Immature natural killer cell (primary cell): Measurements from ENCODE around the gene TCF4. TPM values are rescaled to one million over a fixed set of nuclear protein-coding genes. Genes with fewer than 3 reads are reported as not detected.

Source experiments
- DNase-seq, 3 donors: peaks; one replicate each; pipeline ENCODE4 v3.0.0; 2022; ENCODE audit warnings: mixed read lengths in 1 of 3
- H3K27ac Mint-ChIP-seq, 6 donors: one replicate each; pipeline ENCODE4 v1.8.0; 2020; ENCODE audit warnings: mixed read lengths in 6 of 6, mild to moderate bottlenecking in 5 of 6, inconsistent platforms in 4 of 6, moderate library complexity in 3 of 6
- H3K27me3 Mint-ChIP-seq, 3 donors: one replicate each; pipeline ENCODE4 v1.8.0; 2020 to 2021; ENCODE audit warnings: low read depth in 3 of 3, mild to moderate bottlenecking in 3 of 3, mixed read lengths in 3 of 3, moderate library complexity in 3 of 3, inconsistent platforms in 1 of 3
- H3K36me3 Mint-ChIP-seq, 3 donors: one replicate each; pipeline ENCODE4 v1.8.0; 2020; ENCODE audit warnings: mixed read lengths in 3 of 3, inconsistent platforms in 2 of 3, mild to moderate bottlenecking in 2 of 3
- H3K4me1 Mint-ChIP-seq, 2 donors: one replicate each; pipeline ENCODE4 v1.8.0; 2020; ENCODE audit warnings: inconsistent platforms in 2 of 2, mild to moderate bottlenecking in 2 of 2, mixed read lengths in 2 of 2, moderate library complexity in 1 of 2
- H3K4me3 Mint-ChIP-seq, 5 donors: one replicate each; pipeline ENCODE4 v1.8.0; 2020; ENCODE audit warnings: mild to moderate bottlenecking in 5 of 5, mixed read lengths in 5 of 5, inconsistent platforms in 3 of 5, moderate library complexity in 3 of 5
- H3K9me3 Mint-ChIP-seq, 6 donors: one replicate each; pipeline ENCODE4 v1.8.0; 2020; ENCODE audit warnings: mild to moderate bottlenecking in 6 of 6, mixed read lengths in 6 of 6, inconsistent platforms in 4 of 6, moderate library complexity in 3 of 6
- polyA plus RNA-seq, 3 donors: library from polyadenylated mRNA; unstranded; fragments of 300-500 nt; fragmentation: Illumina TruSeq; gene quantifications; one replicate each; pipeline ENCODE4 v1.2.3, GENCODE V29; 2021

Gene TCF4
- polyA plus RNA-seq: 10 to 100 TPM in 2 of 3 donors, 1 to 10 TPM in 1; 7.7 to 28.0 (median 17.6) TPM

GRCh38 chr18:55588111-55588869 lies at the start of gene TCF4:
TCF4 (minus strand) TSS chr18:55588192; CDS start chr18:55587116, 1,076 bp downstream.
- peak; percentile 45 to 59 (median 58) for DNase-seq
- H3K4me3 Mint-ChIP-seq: peak within 1 kb of the TSS; percentile 92 to 99 (median 97)
- peak within 1 kb of the TSS; percentile 80 to 92 (median 86) for H3K27ac Mint-ChIP-seq
- H3K36me3 Mint-ChIP-seq: peaks cover 0 to 3% (median 0%) of the 10 kb centered on the region in 3 donors
- peaks cover 12 to 31% (median 21%) of the 10 kb centered on the region in 3 donors for H3K27me3 Mint-ChIP-seq
- peaks cover 37 to 51% of the 10 kb centered on the region in 2 donors for H3K4me1 Mint-ChIP-seq
- H3K9me3 Mint-ChIP-seq: peaks cover 0 to 5% (median 0%) of the 10 kb centered on the region in 6 donors

GRCh38 chr18:55637204-55637603 lies 49.2 kb upstream of the TCF4 start:
- peaks cover 0 to 3% (median 0%) of the 10 kb centered on the region in 3 donors for H3K36me3 Mint-ChIP-seq
- no peak overlapping the region for H3K27ac Mint-ChIP-seq

GRCh38 chr18:55635439-55635838 lies 47.4 kb upstream of the TCF4 start:
- H3K27ac Mint-ChIP-seq: no peak overlapping the region
- H3K36me3 Mint-ChIP-seq: no peaks in the 10 kb centered on the region
- H3K4me1 Mint-ChIP-seq: no peaks in the 10 kb centered on the region
- peaks cover 0 to 3% (median 0%) of the 10 kb centered on the region in 6 donors for H3K9me3 Mint-ChIP-seq
- DNase-seq: no peak
- no peaks in the 10 kb centered on the region for H3K27me3 Mint-ChIP-seq
- no peak overlapping the region for H3K4me3 Mint-ChIP-seq

More at GRCh38 chr18:55637204-55637603, 49.2 kb upstream of the TCF4 start:
- no peaks in the 10 kb centered on the region for H3K4me1 Mint-ChIP-seq
- DNase-seq: no peak
- H3K4me3 Mint-ChIP-seq: no peak overlapping the region
- H3K27me3 Mint-ChIP-seq: peaks cover 0 to 3% (median 0%) of the 10 kb centered on the region in 3 donors
- H3K9me3 Mint-ChIP-seq: peaks cover 0 to 14% (median 3%) of the 10 kb centered on the region in 6 donors

DNA sequence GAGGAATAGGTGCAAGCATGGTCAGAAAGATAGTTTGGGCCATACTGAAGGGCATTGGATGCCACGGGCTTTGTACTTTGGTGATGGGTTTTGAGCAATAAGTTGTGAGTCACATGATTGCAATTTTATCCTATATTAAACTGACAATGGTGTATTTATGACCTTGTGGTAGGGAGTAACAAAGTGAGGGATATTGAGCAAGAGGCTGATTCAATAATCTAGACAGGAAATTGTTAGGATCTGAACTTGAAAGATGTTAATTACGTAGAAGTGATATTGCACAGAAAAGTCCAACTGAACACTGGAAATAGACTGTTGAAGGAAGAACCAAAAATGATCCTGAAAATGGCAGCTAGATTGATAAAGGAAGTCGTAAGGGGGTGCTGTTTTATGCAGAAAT lies 46.6 kb upstream of the TCF4 start:
- no peaks in the 10 kb centered on the region for H3K4me1 Mint-ChIP-seq
- no peaks in the 10 kb centered on the region for H3K27me3 Mint-ChIP-seq
- no peaks in the 10 kb centered on the region for H3K36me3 Mint-ChIP-seq
- H3K4me3 Mint-ChIP-seq: no peak overlapping the region
- no peak for DNase-seq
- peaks cover 0 to 3% (median 0%) of the 10 kb centered on the region in 6 donors for H3K9me3 Mint-ChIP-seq
- H3K27ac Mint-ChIP-seq: no peak overlapping the region

- Mint-ChIP-seq H3K4me3 (no peak overlapping the region), H3K27me3 (no peaks in the 10 kb centered on the region), H3K9me3 (peaks cover 0 to 3% (median 0%) of the 10 kb centered on the region in 6 donors), H3K36me3 (no peaks in the 10 kb centered on the region), H3K27ac (no peak overlapping the region), H3K4me1 (no peaks in the 10 kb centered on the region)
- DNase-seq: no peak
Observed at GRCh38 chr18:55633032-55633431, 45.0 kb upstream of the TCF4 start.

- Mint-ChIP-seq H3K36me3 (no peaks in the 10 kb centered on the region), H3K27ac (no peak overlapping the region), H3K4me3 (no peak overlapping the region), H3K27me3 (no peaks in the 10 kb centered on the region), H3K4me1 (no peaks in the 10 kb centered on the region), H3K9me3 (peaks cover 0 to 3% (median 0%) of the 10 kb centered on the region in 6 donors)
- no peak for DNase-seq
Observed at GRCh38 chr18:55629133-55629532, 41.1 kb upstream of the TCF4 start.

DNA sequence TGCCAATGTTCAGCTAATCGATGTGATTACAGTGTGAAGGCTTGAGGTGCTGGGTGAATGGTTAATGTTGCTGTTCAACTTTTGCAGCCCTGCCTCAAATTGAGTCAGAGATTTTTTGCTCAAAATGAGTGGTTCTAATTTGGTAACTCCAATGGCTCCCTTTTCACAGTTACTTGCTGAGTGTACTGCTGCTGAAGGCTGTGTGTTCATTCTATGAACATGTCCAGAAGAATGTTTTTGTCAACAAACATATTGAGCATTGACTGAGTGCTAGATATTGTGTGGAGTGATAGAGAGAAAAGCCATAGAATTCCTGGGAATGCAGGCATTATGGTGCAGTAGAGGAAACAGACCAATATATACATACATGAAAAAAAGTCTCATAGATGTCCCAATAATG lies 39.0 kb upstream of the TCF4 start:
- Mint-ChIP-seq H3K4me1 (no peaks in the 10 kb centered on the region), H3K36me3 (no peaks in the 10 kb centered on the region), H3K9me3 (no peaks in the 10 kb centered on the region), H3K27me3 (peaks cover 0 to 2% (median 1%) of the 10 kb centered on the region in 3 donors), H3K4me3 (no peak overlapping the region), H3K27ac (no peak overlapping the region)
- DNase-seq: no peak

DNA sequence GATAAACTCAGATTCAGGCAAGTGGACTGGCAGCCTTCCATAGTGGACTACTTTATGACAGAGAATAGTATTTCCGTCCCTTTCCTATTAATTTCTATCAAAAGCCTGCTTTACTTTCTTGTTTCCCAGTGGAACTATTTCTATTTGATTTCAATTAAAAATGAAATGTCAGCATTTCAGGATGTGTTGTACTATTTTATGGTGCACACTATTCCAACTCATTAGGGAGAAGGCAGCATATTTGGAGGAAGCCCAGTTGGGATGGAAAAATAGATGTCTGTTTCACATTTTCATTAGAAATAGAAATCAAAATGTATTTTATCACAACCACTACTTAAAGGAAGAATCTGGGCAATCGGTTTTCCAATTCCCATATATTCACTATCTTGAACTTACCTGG lies 37.9 kb upstream of the TCF4 start:
- no peaks in the 10 kb centered on the region for H3K4me1 Mint-ChIP-seq
- no peaks in the 10 kb centered on the region for H3K36me3 Mint-ChIP-seq
- H3K4me3 Mint-ChIP-seq: no peak overlapping the region
- DNase-seq: no peak
- no peak overlapping the region for H3K27ac Mint-ChIP-seq
- H3K9me3 Mint-ChIP-seq: no peaks in the 10 kb centered on the region
- H3K27me3 Mint-ChIP-seq: peaks cover 0 to 3% (median 2%) of the 10 kb centered on the region in 3 donors

DNA sequence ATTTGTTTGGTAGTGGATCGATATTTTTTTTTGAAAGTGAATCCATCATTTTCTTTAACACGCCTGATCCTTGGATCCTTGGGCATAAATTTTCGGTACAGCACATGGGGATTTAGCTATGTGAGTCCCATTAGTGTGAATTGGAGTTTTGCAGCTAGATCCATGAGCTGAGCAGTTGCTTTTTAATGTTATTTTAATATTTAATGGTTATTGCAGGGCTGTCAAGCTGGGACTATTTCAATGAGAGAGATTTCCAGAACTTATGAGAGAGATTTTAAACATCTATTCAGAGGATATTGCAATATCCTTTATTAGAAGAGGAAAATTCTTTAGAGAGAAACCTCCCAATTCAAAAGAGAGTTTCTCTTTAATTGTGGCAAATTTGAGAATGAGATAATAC lies 35.6 kb upstream of the TCF4 start:
- H3K27ac Mint-ChIP-seq: no peak overlapping the region
- H3K9me3 Mint-ChIP-seq: peaks cover 0 to 4% (median 0%) of the 10 kb centered on the region in 6 donors
- H3K4me3 Mint-ChIP-seq: no peak overlapping the region
- H3K36me3 Mint-ChIP-seq: no peaks in the 10 kb centered on the region
- no peak for DNase-seq
- H3K4me1 Mint-ChIP-seq: no peaks in the 10 kb centered on the region
- peaks cover 0 to 3% (median 2%) of the 10 kb centered on the region in 3 donors for H3K27me3 Mint-ChIP-seq

- Mint-ChIP-seq H3K4me3 (no peak overlapping the region), H3K4me1 (no peaks in the 10 kb centered on the region), H3K27me3 (peaks cover 0 to 2% (median 0%) of the 10 kb centered on the region in 3 donors), H3K9me3 (peaks cover 0 to 1% (median 0%) of the 10 kb centered on the region in 6 donors), H3K27ac (no peak overlapping the region), H3K36me3 (no peaks in the 10 kb centered on the region)
- no peak for DNase-seq
Observed at GRCh38 chr18:55610506-55610905, 22.5 kb upstream of the TCF4 start.

DNA sequence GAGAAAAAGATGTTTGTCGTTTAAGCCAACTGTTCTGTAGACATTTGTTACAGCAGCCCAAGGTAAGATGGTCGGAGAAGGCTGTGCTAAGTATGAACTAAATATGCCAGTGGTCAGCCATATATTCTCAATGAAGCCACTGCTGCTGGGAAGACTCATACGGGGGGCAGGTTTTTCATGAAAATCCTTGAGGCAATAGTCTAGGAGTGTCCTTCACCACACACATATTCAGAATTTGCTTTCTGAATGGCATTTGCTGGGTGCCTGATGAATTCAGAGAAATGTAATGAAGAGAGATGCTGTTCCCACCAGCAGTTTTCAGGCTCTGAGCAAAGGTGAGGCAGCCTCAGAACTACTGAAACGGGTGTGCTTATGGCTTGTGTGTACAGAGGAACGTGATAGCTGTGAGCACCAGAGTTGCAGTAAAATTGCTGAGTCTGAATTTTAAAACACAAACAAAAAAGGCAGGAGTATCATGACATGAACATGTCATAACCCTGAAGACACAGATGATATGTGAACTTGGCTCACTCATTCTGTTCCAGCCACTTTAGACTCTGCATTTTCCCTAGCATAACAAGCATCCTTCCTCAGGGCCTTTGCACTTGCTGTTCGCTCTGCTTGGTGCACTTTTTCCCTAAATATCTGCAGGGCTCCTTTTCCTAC lies 21.3 kb upstream of the TCF4 start:
- no peak overlapping the region for H3K27ac Mint-ChIP-seq
- no peak for DNase-seq
- H3K4me1 Mint-ChIP-seq: no peaks in the 10 kb centered on the region
- peaks cover 0 to 7% (median 3%) of the 10 kb centered on the region in 3 donors for H3K27me3 Mint-ChIP-seq
- no peak overlapping the region for H3K4me3 Mint-ChIP-seq
- no peaks in the 10 kb centered on the region for H3K36me3 Mint-ChIP-seq
- peaks cover 0 to 1% (median 0%) of the 10 kb centered on the region in 6 donors for H3K9me3 Mint-ChIP-seq

DNA sequence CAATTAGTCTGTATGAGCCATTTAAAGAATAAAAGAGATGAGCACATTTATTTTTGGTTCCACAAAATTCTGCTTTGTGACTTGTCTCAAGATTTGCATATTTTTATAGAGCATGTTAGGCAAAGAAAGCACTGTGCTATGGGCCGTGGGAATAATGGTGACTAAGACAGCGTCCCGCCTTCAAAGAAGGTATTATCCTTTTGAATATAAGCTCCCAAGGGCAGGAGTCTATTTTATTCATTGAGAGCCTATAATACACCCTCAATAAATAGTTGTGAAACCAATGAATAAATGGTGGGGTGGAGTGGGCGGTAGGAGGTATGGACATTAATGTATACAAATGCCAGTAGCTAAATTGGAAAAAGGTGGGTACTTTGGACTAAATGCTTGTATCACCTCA lies 20.5 kb upstream of the TCF4 start:
- no peak for DNase-seq
- Mint-ChIP-seq H3K4me1 (no peaks in the 10 kb centered on the region), H3K27ac (no peak overlapping the region), H3K9me3 (peaks cover 0 to 1% (median 0%) of the 10 kb centered on the region in 6 donors), H3K36me3 (no peaks in the 10 kb centered on the region), H3K4me3 (no peak overlapping the region), H3K27me3 (peaks cover 0 to 7% (median 3%) of the 10 kb centered on the region in 3 donors)

DNA sequence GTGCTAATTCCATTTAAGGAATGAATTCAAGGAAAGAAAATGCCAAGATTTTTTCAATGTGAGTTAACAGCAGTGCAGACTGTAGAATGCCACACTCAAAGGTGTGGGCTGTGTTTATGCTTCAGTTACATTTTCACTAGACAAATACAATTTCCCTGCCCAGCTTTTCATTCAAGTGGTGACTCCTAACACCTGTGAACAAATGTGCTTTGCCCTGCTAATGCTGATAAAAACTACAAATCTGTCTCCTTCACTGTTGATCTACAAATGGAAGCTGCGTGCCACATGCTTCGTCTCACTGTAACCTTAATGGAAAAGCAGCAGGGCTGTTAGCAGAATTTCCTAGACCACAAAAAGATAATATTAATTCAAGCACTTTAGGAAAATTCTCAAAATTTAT lies 19.8 kb upstream of the TCF4 start:
- Mint-ChIP-seq H3K4me1 (no peaks in the 10 kb centered on the region), H3K27ac (no peak overlapping the region)

GRCh38 chr18:55605733-55606338 lies 17.8 kb upstream of the TCF4 start:
- no peak overlapping the region for H3K4me3 Mint-ChIP-seq
- no peak overlapping the region for H3K27ac Mint-ChIP-seq
- no peaks in the 10 kb centered on the region for H3K4me1 Mint-ChIP-seq
- DNase-seq: no peak
- no peaks in the 10 kb centered on the region for H3K9me3 Mint-ChIP-seq
- peaks cover 0 to 7% (median 3%) of the 10 kb centered on the region in 3 donors for H3K27me3 Mint-ChIP-seq
- H3K36me3 Mint-ChIP-seq: no peaks in the 10 kb centered on the region

More for the DNA sequence above, 19.8 kb upstream of the TCF4 start:
- Mint-ChIP-seq H3K27me3 (peaks cover 0 to 9% (median 3%) of the 10 kb centered on the region in 3 donors), H3K9me3 (no peaks in the 10 kb centered on the region), H3K4me3 (no peak overlapping the region), H3K36me3 (no peaks in the 10 kb centered on the region)
- DNase-seq: no peak
